Stimulated activated CD8-positive, alpha-beta memory T cell treated with anti-CD3 and anti-CD28 coated beads, Interleukin-7, amount 100 ng/mL, for 48 hours (primary cell): ENCODE results near the gene VPS16.

Experiments
- DNase-seq, 2 donors: peaks; one replicate each; pipeline ENCODE4 v3.0.0-alpha.2; 2020; ENCODE audit warnings: low read depth in 1 of 2; ENCODE audit errors: extremely low read depth in 1 of 2

The VPS16 gene

GRCh38 chr20:2833761-2834160 is 6.8 kb upstream of the VPS16 start:
- DNase-seq: no peak

GRCh38 chr20:2834401-2835110 is 6.0 kb upstream of the VPS16 start:
- no peak for DNase-seq

GRCh38 chr20:2835331-2835796 is 5.2 kb upstream of the VPS16 start:
- no peak for DNase-seq

- DNase-seq: no peak
Observed at GRCh38 chr20:2836035-2836434, 4.5 kb upstream of the VPS16 start.

GRCh38 chr20:2837221-2837960 is 3.2 kb upstream of the VPS16 start:
- DNase-seq: no peak

GRCh38 chr20:2838170-2838797 is 2.3 kb upstream of the VPS16 start:
- no peak for DNase-seq

GRCh38 chr20:2838847-2839671 is 1.5 kb upstream of the VPS16 start:
- DNase-seq: no peak

GRCh38 chr20:2839732-2840137 is 810 bp upstream of the VPS16 start:
- no peak for DNase-seq

GRCh38 chr20:2840967-2841531 is 504 bp downstream of the VPS16 start:
- DNase-seq: peak in 1 of 2 donors; percentile 29

- no peak for DNase-seq
Observed at GRCh38 chr20:2845607-2846006, 5.1 kb downstream of the VPS16 start.

- DNase-seq: no peak
Observed at GRCh38 chr20:2846698-2847097, 6.2 kb downstream of the VPS16 start.

- DNase-seq: no peak
Observed at GRCh38 chr20:2847802-2848201, 7.3 kb downstream of the VPS16 start.

- DNase-seq: no peak
Observed at GRCh38 chr20:2849529-2849928, 9.0 kb downstream of the VPS16 start.

GRCh38 chr20:2851086-2851485 is 10.5 kb downstream of the VPS16 start:
- DNase-seq: no peak

GRCh38 chr20:2858591-2858990 is 18.0 kb downstream of the VPS16 start:
- DNase-seq: no peak

- DNase-seq: no peak
Observed at GRCh38 chr20:2859330-2860121, 19.0 kb downstream of the VPS16 start.

GRCh38 chr20:2864626-2865025 is 24.1 kb downstream of the VPS16 start:
- no peak for DNase-seq

- DNase-seq: no peak
Observed at GRCh38 chr20:2865101-2865500, 24.6 kb downstream of the VPS16 start.

- peak in 1 of 2 donors; percentile 76 for DNase-seq
Observed at GRCh38 chr20:2865630-2866029, 25.1 kb downstream of the VPS16 start.

- DNase-seq: no peak
Observed at GRCh38 chr20:2866236-2866635, 25.7 kb downstream of the VPS16 start.
